Calu3 (cell line): Measurements from ENCODE around the gene SLC66A2. TPM values are rescaled to one million over a fixed set of nuclear protein-coding genes. Genes with fewer than 3 reads are reported as not detected.
"Not testable (repeated sequence)": the region's sequence is repeated elsewhere in the genome, so short reads cannot be mapped to it uniquely, and the experiment has no call there.

Experiments used
- BruUV-seq: library from RNA; stranded (reverse); fragments of 400-500 nt; replicated peaks from 2 replicates; lab custom pipeline; 2021; lab: Mats Ljungman, UMichigan
- CTCF ChIA-PET: fragments of 300-600 bp; sonication (Branson Sonifier 250); formaldehyde crosslinking; loops from one replicate; lab custom pipeline; 2022; ENCODE audit warnings: antibody characterized with exemption; lab: Charles Lee
- DNase-seq: peaks from one replicate; pipeline ENCODE4 v3.0.0; 2022
- H3K27ac Mint-ChIP-seq: one replicate; pipeline ENCODE4 v1.8.0; 2022; ENCODE audit warnings: mixed read lengths; ENCODE audit not compliant: unreplicated experiment
- H3K27me3 Mint-ChIP-seq: one replicate; pipeline ENCODE4 v1.8.0; 2022; ENCODE audit warnings: mixed read lengths; ENCODE audit not compliant: unreplicated experiment
- H3K36me3 Mint-ChIP-seq: one replicate; pipeline ENCODE4 v1.8.0; 2022; ENCODE audit warnings: mild to moderate bottlenecking, moderate library complexity, mixed read lengths; ENCODE audit not compliant: insufficient read depth, unreplicated experiment
- H3K4me1 Mint-ChIP-seq: one replicate; pipeline ENCODE4 v1.8.0; 2022; ENCODE audit warnings: mild to moderate bottlenecking, low read depth, mixed read lengths; ENCODE audit not compliant: unreplicated experiment
- H3K4me3 Mint-ChIP-seq: one replicate; pipeline ENCODE4 v1.8.0; 2022; ENCODE audit warnings: mild to moderate bottlenecking, low read depth, moderate library complexity, mixed read lengths; ENCODE audit not compliant: unreplicated experiment
- H3K9me3 Mint-ChIP-seq: one replicate; pipeline ENCODE4 v1.8.0; 2022; ENCODE audit warnings: low read depth, mixed read lengths; ENCODE audit not compliant: unreplicated experiment
- CTCF ChIP-seq: fragments of 200-600 bp; IDR thresholded peaks from one replicate; pipeline ENCODE4 v1.8.0; 2022; ENCODE audit warnings: antibody characterized with exemption; ENCODE audit not compliant: unreplicated experiment
- intact Hi-C: fragments of 100-400 bp; cut with micrococcal nuclease; formaldehyde crosslinking; loops from one replicate; pipeline ENCODE4 v1.10.0; 2022; ENCODE audit not compliant: unreplicated experiment
- total RNA-seq: library from RNA; stranded (reverse); gene quantifications from 2 replicates; pipeline ENCODE4 v1.2.3, GENCODE V29; 2022

The SLC66A2 gene
- total RNA-seq, 1 experiment from 2014 or later, result 19.5 TPM

DNA sequence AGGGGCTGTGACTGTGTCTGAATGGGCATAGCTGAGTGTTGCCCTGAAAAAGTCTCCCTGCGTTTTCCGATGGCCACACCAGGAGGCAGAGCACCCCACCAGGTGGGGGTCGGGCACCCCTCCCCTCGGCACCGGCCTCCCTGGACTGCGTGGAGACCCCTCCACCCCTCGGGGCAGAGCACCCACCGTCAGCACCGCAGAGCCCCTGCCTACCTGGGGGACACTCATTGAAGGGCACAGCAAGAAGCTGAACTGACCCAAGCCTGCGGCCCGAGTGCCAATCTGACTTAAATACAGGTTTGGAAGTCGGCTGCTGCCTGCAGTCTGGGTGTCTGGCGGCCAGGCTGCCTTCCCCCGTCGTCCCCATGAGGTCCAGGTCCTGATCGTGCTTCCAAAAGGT is 83.8 kb downstream of the SLC66A2 start:
- Mint-ChIP-seq H3K27me3 (peaks cover under 1% of the 10 kb centered on the region), H3K36me3 (no peaks in the 10 kb centered on the region), H3K4me1 (no peaks in the 10 kb centered on the region), H3K4me3 (no peak overlapping the region), H3K9me3 (no peaks in the 10 kb centered on the region), H3K27ac (no peak overlapping the region)
- CTCF ChIA-PET, result no interaction called here
- DNase-seq, result no peak
- no TSS peak for BruUV-seq
- no peak for TF ChIP-seq CTCF
- intact Hi-C loops, result no loop called here

GRCh38 chr18:79866889-79867574 is 84.4 kb downstream of the SLC66A2 start:
- CTCF ChIA-PET, result no interaction called here
- H3K27ac Mint-ChIP-seq, result no peak overlapping the region
- BruUV-seq, result no TSS peak
- H3K4me1 Mint-ChIP-seq, result no peaks in the 10 kb centered on the region
- no peak for DNase-seq
- peaks cover 6% of the 10 kb centered on the region for H3K27me3 Mint-ChIP-seq
- no peak overlapping the region for H3K4me3 Mint-ChIP-seq
- no peaks in the 10 kb centered on the region for H3K36me3 Mint-ChIP-seq
- H3K9me3 Mint-ChIP-seq, result no peaks in the 10 kb centered on the region
- intact Hi-C loops, result no loop called here
- TF ChIP-seq CTCF, result no peak

GRCh38 chr18:79865951-79866350 is 85.5 kb downstream of the SLC66A2 start:
- H3K4me1 Mint-ChIP-seq, H3K27ac Mint-ChIP-seq, DNase-seq, CTCF ChIA-PET, BruUV-seq, intact Hi-C loops, H3K9me3 Mint-ChIP-seq, H3K36me3 Mint-ChIP-seq, H3K4me3 Mint-ChIP-seq: not testable (repeated sequence)
- H3K27me3 Mint-ChIP-seq, result peaks cover 17% of the 10 kb centered on the region

DNA sequence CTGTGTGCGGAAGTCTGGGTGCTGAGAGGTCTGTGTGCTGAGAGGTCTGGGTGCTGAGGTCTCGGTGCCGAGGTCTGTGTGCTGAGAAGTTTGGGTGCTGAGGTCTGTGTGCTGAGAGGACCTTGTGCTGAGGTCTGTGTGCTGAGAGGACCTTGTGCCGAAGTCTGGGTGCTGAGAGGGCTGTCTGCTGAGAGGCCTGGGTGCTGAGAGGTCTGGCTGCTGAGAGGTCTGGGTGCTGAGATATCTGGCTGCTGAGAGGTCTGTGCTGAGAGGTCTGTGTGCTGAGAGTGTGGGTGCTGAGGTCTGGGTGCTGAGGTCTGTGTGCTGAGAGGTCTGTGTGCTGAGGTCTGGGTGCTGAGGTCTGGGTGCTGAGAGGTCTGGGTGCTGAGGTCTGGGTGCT is 86.5 kb downstream of the SLC66A2 start:
- DNase-seq, BruUV-seq, H3K4me3 Mint-ChIP-seq, H3K9me3 Mint-ChIP-seq, CTCF ChIA-PET, intact Hi-C loops, H3K4me1 Mint-ChIP-seq, H3K27ac Mint-ChIP-seq, H3K36me3 Mint-ChIP-seq: not testable (repeated sequence)
- peaks cover 19% of the 10 kb centered on the region for H3K27me3 Mint-ChIP-seq

DNA sequence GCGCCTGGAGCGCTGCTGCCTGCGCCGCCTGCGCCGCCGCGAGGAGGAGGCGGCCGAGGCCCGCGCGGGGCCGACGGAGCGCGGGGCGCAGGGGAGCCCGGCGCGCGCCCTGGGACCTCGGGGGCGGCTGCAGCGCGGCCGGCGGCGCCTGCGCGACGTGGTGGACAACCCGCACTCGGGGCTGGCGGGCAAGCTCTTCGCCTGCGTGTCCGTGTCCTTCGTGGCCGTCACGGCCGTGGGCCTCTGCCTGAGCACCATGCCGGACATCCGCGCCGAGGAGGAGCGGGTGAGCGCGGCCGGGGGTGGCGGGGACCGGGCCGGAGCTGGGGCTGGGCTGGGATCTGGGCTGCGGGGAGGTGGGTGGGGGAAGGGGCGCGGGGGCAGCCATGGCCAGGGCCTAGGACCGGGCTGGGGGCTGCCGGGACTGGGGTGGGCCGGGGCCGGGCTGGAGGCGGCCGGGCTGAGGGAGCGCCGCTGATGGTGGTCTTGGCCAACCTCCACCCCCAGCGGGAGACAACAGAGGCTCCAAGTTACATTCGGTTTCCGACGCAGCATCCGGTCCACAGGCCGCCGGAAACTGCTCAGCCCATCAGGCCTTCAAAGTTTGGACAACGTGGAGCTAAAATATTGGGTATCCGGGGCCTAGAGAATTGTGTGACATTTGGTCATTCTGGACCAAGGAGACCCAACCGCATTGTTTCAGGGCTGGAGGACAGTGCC is 87.3 kb downstream of the SLC66A2 start:
- no TSS peak for BruUV-seq
- no peaks in the 10 kb centered on the region for H3K36me3 Mint-ChIP-seq
- intact Hi-C loops, result no loop called here
- CTCF ChIA-PET, result no interaction called here
- H3K9me3 Mint-ChIP-seq, result no peaks in the 10 kb centered on the region
- no peak for DNase-seq
- no peak overlapping the region for H3K4me3 Mint-ChIP-seq
- TF ChIP-seq CTCF, result no peak
- peaks cover 19% of the 10 kb centered on the region for H3K27me3 Mint-ChIP-seq
- H3K27ac Mint-ChIP-seq, result no peak overlapping the region
- H3K4me1 Mint-ChIP-seq, result no peaks in the 10 kb centered on the region
